Measurements from ENCODE around the gene CLEC4E.

Gene CLEC4E

GRCh38 chr12:8493084-8493483, 47.6 kb downstream of the CLEC4E start:
- Histone ChIP-seq H3K27ac (ENCODE audit: low read depth, low read length) (no peak overlapping the region), H3K9ac (ENCODE audit: low read length) (no peak overlapping the region), H3K4me3 (ENCODE audit: low read length) (no peak overlapping the region), H3K4me1 (ENCODE audit: control insufficient read depth, insufficient read depth, low read length) (no peaks in the 10 kb centered on the region), H3K36me3 (ENCODE audit: control insufficient read depth, insufficient read depth, low read length) (no peaks in the 10 kb centered on the region), H3K27me3 (ENCODE audit: control insufficient read depth, insufficient read depth, low read length) (no peaks in the 10 kb centered on the region)

- Histone ChIP-seq H3K4me1 (ENCODE audit: control insufficient read depth, insufficient read depth, low read length) (no peaks in the 10 kb centered on the region), H3K27me3 (ENCODE audit: control insufficient read depth, insufficient read depth, low read length) (no peaks in the 10 kb centered on the region), H3K36me3 (ENCODE audit: control insufficient read depth, insufficient read depth, low read length) (no peaks in the 10 kb centered on the region), H3K4me3 (ENCODE audit: low read length) (no peak overlapping the region), H3K9ac (ENCODE audit: low read length) (no peak overlapping the region), H3K27ac (ENCODE audit: low read depth, low read length) (no peak overlapping the region)
Measured at GRCh38 chr12:8491646-8492530, 48.8 kb downstream of the CLEC4E start.
